DMS153 treated with DMSO at 0.1 percent for 48 hours (cell line): ENCODE measurements around the gene SLC26A9.
"Not testable (repeated sequence)": the region's sequence is repeated elsewhere in the genome, so short reads cannot be mapped to it uniquely, and the experiment has no call there.

Experiments
- DNase-seq: peaks from one replicate; lab custom pipeline; 2025; ENCODE audit not compliant: unreplicated experiment; lab: John Stamatoyannopoulos, UW

Gene SLC26A9

GRCh38 chr1:205896351-205896750 lies 46.9 kb downstream of the SLC26A9 start:
- DNase-seq, result no peak

DNA sequence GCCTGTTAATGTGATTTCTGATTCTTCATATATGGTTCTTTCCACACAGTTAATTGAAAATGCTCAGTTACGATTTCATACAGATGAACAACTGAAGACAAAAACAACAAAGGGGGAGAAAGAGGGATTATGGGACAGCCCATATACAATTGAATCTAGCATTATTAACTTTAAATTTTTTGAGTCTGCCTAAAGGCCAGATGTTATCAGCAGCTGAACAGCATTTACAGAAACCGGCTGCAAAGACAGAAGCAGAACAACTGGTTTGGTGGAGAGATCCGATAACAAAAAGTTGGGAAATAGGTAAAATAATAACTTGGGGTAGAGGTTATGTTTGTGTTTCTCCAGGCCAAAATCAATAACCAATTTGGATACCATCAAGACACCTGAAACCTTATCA lies 49.1 kb downstream of the SLC26A9 start:
- not testable (repeated sequence) for DNase-seq

- DNase-seq, result not testable (repeated sequence)
Measured at GRCh38 chr1:205892175-205892574, 51.1 kb downstream of the SLC26A9 start.

DNA sequence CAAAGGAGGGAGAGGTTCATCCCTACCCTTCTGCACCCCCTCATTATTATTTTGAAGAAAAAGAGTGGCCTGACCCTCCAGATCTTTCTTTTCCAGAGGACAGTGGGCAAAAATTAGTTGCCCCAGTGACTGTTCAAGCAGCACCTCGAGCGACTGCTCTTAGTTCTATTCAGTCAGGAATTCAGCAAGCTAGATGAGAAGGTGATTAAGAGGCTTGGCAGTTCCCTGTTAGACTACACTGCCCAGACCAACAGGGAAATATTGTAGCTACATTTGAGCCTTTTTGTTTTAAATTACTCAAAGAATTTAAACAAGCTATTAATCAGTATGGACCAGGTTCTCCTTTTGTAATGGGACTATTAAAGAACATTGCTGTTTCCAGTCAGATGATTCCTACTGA lies 51.8 kb downstream of the SLC26A9 start:
- DNase-seq, result not testable (repeated sequence)

DNA sequence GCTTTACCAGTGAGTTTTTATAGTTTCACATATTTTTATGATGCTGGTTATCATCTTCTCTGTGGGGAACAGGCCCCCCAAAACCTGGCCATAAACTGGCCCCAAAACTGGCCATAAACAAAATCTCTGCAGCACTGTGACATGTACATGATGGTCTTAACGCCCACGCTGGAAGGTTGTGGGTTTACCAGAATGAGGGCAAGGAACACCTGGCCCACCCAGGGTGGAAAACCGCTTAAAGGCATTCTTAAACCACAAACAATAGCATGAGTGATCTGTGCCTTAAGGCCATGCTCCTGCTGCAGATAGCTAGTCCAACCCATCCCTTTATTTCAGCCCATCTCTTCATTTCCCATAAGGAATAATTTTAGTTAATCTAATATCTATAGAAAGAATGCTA lies 52.6 kb downstream of the SLC26A9 start:
- not testable (repeated sequence) for DNase-seq

- DNase-seq, result not testable (repeated sequence)
Measured at GRCh38 chr1:205889706-205890105, 53.5 kb downstream of the SLC26A9 start.

GRCh38 chr1:205889006-205889405 lies 54.2 kb downstream of the SLC26A9 start:
- DNase-seq, result not testable (repeated sequence)

DNA sequence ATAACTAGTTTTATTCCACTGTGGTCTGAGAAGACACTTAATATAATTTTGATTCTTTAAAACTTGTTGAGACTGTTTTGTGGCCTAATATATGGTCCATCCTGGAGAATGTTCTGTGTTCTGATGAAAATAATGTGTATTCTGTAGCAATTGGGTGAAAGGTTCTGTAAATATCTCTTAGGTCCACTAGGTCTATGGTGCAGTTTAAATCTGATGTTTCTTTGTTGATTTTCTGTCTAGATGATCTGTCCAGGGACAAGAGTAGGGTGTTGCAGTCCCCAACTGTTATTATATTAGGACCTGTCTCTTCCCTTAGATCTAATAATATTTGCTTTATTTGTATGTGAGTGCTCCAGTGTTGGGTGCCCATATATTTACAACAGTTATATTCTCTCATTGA lies 59.5 kb downstream of the SLC26A9 start:
- DNase-seq, result no peak

- DNase-seq, result no peak
Measured at GRCh38 chr1:205880923-205881322, 62.3 kb downstream of the SLC26A9 start.

- DNase-seq, result no peak
Measured at GRCh38 chr1:205879974-205880373, 63.3 kb downstream of the SLC26A9 start.

DNA sequence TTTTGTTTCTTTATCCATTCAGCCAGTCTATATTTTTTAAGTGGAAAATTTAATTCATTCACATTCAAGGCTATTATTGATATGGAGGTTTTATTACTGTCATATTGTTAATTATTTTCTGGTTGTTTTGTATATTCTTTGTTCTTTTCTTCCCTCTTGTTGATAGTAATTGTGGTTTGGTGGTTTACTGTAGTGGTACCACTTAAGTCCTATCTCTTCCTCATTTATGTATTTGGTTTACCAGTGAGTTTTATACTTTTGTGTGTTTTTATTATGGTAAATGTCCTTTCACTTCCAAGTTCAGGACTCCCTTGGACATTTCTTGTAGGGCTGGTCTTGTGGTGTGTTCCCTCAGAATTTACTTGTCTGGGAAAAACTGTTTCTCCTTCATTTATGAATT lies 65.2 kb downstream of the SLC26A9 start:
- no peak for DNase-seq

- DNase-seq, result not testable (repeated sequence)
Measured at GRCh38 chr1:205873148-205873547, 70.1 kb downstream of the SLC26A9 start.

- DNase-seq, result no peak
Measured at GRCh38 chr1:205870236-205870635, 73.0 kb downstream of the SLC26A9 start.
